Large intestine (tissue), 3 donors: ENCODE measurements around the gene ZFR. TPM values are rescaled to one million over a fixed set of nuclear protein-coding genes. Genes with fewer than 3 reads are reported as not detected.
"Not testable (repeated sequence)": the region's sequence is repeated elsewhere in the genome, so short reads cannot be mapped to it uniquely, and the experiment has no call there.

ENCODE experiments used
- DNase-seq, 2 donors: peaks; one replicate each; pipeline versions ENCODE4 v3.0.0 to v3.0.0-alpha.2; 2013
- H3K27ac ChIP-seq: one replicate; pipeline ENCODE4 v1.5.1; 2013; ENCODE audit warnings: low read length
- H3K27me3 ChIP-seq: 2 replicates; pipeline ENCODE4 v1.6.1; 2013; ENCODE audit warnings: low read length; ENCODE audit not compliant: control insufficient read depth, insufficient read depth
- H3K36me3 ChIP-seq: 2 replicates; pipeline ENCODE4 v1.6.1; 2013; ENCODE audit warnings: low read length; ENCODE audit not compliant: control insufficient read depth, insufficient read depth
- H3K4me1 ChIP-seq: one replicate; pipeline ENCODE4 v1.6.1; 2013; ENCODE audit warnings: low read length; ENCODE audit not compliant: control insufficient read depth, insufficient read depth
- H3K4me3 ChIP-seq: one replicate; pipeline ENCODE4 v1.5.1; 2013; ENCODE audit warnings: low read length
- H3K9me3 ChIP-seq: one replicate; pipeline ENCODE4 v1.6.1; 2013; ENCODE audit warnings: mild to moderate bottlenecking, low read depth, low read length, moderate library complexity; ENCODE audit not compliant: control insufficient read depth
- WGBS: methylation state at CpG from one replicate; pipeline ENCODE4 v1.1.5; 2013; ENCODE audit warnings: low lambda C conversion rate; ENCODE audit not compliant: insufficient coverage; 5-methylcytosine and 5-hydroxymethylcytosine counted together
- polyA plus RNA-seq: library from polyadenylated mRNA; unstranded; fragments of 120-200 nt; gene quantifications from one replicate; pipeline ENCODE4 v1.2.1, GENCODE V29; 2013

Gene ZFR
- polyA plus RNA-seq, 1 donor, result 75.2 TPM

DNA sequence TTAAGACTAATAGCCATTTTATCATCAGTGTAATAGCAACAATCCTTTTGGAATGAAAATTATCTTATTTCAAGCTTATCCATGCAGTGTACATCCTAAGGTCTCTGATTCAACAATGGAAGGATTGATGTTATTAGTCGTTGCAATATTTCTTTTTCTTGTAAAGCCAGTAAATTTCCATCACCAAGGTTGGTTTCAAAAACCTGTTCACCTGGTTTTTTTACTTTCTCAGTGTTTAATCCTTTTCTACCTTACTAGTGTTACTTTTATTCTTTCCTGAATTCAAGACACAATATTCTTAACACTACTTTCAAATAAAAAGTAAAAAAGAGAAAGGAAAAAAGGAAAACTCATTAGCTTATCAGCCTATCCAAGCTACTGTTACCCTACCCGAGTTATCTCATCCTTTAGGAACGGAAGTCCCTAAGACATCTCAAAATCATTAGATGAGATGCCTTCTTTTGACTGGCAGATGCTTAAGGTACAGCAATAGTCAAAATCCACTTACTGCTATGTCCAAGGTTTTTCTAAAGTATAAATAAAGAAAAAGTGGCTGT is 5.4 kb downstream of the ZFR start:
- Histone ChIP-seq H3K27me3 (no peaks in the 10 kb centered on the region), H3K36me3 (peaks cover 2% of the 10 kb centered on the region), H3K4me3 (no peak overlapping the region), H3K4me1 (peaks cover 21% of the 10 kb centered on the region), H3K27ac (no peak overlapping the region), H3K9me3 (no peaks in the 10 kb centered on the region)
- no peak for DNase-seq
- 58% methylated on average over 2 of the region's 3 CpGs for WGBS

DNA sequence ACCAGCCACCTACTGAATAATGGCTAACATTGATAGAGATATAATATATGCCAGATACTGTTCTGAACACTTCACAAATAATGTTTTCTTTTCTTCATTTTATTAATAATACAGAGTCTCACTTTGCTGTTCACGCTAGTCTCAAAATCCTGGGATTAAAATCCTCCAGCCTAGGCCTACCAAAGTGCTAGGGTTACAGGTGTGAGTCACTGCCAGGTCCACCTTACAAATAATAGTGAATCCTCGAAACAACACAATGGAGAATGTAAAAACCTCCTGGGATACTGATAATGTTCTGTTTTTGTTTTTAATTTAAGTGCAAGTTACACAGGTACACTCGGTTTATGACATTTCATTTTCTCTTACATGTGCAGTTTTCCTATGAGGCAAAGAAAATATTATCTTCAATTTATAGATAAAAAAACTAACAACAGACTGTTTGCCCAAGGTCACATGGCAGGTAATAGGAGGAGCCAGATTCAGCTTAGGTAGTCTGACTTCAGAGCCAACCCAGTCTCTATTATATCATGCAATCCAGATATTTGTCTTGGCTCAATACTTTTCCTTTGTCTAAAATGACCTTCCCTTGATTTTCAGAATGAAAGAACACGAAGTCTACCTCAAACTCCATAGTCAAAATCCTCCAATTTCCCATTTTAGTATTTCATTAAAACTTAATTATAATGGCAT is 7.8 kb downstream of the ZFR start:
- Histone ChIP-seq H3K27me3 (no peaks in the 10 kb centered on the region), H3K9me3 (no peaks in the 10 kb centered on the region), H3K36me3 (peaks cover 7% of the 10 kb centered on the region), H3K4me1 (peaks cover 13% of the 10 kb centered on the region), H3K4me3 (no peak overlapping the region), H3K27ac (peak overlapping the region; percentile 32)
- 88% methylated on average over 1 of the region's 4 CpGs for WGBS
- peak; percentile 26 to 58 for DNase-seq

DNA sequence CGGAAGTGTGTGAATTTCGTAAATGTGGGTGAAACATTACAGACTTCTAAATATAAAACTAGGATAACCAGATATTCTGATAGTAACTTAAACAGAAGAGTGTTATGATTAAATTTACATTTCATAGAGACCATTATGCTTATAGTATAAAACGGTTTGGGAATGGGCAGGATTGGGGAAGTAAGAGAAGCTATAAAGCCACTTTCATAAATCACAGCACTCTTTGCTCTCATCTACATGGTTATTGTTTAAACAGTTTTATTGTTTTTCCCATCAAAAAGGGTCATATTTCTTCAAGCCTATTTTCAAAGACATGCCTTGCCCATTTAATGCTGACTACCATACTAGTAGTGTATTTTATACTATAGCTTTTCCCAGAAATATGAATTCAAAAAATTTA is 9.2 kb downstream of the ZFR start:
- Histone ChIP-seq H3K27me3 (no peaks in the 10 kb centered on the region), H3K9me3 (no peaks in the 10 kb centered on the region), H3K36me3 (peaks cover 7% of the 10 kb centered on the region), H3K27ac (peak overlapping the region; percentile 0), H3K4me1 (peaks cover 13% of the 10 kb centered on the region), H3K4me3 (no peak overlapping the region)
- WGBS, result 51% methylated on average over 2 of the region's 3 CpGs
- peak in 1 of 2 donors; percentile 12 for DNase-seq

DNA sequence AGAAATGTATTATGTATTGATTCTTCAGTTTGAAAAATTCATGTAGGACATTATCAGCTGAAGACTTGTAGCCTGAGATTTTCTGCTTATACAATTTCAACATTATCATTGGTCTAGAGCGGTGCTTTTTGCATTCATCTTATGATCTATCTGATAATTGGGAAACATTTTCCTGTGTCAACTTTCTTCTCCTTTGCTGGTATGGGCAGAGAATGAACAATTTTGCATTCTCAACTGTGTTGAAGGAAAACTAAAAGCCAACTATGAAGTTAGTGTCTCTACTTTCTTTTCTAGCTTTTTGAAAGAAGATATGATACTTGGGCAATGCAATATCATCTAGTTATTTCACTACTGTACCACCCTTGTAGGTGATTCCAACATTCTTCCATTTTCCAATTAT is 10.3 kb downstream of the ZFR start:
- WGBS, result 83% methylated on average over 1 of the region's 1 CpG

DNA sequence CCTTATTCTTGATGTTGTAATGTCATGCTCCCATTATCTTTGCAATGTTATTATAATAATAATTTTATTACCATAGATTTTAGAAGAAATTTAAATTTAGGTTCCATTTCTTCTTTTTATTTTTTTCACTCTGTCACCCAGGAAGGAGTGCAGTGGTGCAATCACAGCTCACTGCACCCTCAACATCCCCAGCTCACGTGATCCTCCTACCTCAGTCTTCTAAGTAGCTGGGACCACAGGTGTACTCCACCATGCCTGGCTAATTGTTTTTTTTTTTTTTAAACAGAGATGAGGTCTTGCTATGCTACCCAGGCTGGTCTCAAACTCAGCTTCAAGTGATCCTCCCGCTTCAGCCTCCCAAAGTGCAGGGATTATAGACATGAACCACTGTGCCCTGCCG is 11.9 kb downstream of the ZFR start:
- Histone ChIP-seq H3K4me1 (peaks cover 13% of the 10 kb centered on the region), H3K27me3 (no peaks in the 10 kb centered on the region), H3K27ac (no peak overlapping the region), H3K36me3 (peaks cover 16% of the 10 kb centered on the region), H3K9me3 (no peaks in the 10 kb centered on the region), H3K4me3 (no peak overlapping the region)
- WGBS, result no CpG with 5 or more reads among the region's 3 CpGs
- DNase-seq, result no peak

More for the DNA sequence above, 10.3 kb downstream of the ZFR start:
- no peak for DNase-seq
- no peaks in the 10 kb centered on the region for H3K9me3 ChIP-seq
- H3K36me3 ChIP-seq, result peaks cover 9% of the 10 kb centered on the region
- H3K27me3 ChIP-seq, result no peaks in the 10 kb centered on the region
- no peak overlapping the region for H3K4me3 ChIP-seq
- H3K27ac ChIP-seq, result no peak overlapping the region
- H3K4me1 ChIP-seq, result peaks cover 13% of the 10 kb centered on the region

DNA sequence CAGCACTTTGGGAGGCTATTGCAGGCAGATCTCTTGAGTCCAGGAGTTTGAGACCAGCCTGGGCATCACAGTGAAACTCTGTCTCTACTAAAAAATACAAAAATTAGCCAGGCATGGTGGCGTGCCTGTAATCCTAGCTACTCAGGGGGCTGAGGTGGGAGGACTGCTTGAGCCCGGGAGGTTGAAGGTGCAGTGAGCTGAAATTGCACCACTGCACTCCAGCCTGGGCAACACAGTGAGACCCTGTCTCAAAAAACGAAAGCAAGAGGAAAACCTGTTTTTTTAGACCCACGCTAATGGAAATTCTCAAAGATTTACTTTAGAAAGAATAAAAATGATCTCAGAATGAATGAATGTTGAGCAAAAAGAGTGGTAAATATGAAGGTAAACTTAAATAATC is 13.7 kb downstream of the ZFR start:
- peaks cover 25% of the 10 kb centered on the region for H3K36me3 ChIP-seq
- WGBS, result 100% methylated on average over 1 of the region's 4 CpGs
- H3K27ac ChIP-seq, H3K4me3 ChIP-seq, H3K27me3 ChIP-seq, H3K9me3 ChIP-seq, H3K4me1 ChIP-seq, DNase-seq: not testable (repeated sequence)

DNA sequence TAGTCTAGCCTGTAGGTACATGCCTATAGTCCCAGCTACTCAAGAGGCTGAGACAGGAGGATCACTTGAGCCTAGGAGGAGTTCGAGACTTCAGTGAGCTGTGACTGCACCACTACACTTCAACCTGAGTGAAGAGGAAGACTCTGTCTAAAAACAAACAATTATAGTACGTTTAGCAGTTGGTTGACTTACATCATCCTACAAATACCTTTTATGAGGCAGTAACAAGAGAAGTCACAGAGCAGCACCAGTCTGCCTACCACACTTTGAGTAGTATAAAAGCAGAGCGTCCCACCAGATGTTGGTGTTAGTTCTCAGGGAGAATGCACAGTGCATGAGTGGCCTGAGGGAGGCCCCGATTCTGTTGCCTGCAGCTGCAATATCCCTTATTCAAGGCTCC is 16.1 kb downstream of the ZFR start:
- H3K4me3 ChIP-seq, result no peak overlapping the region
- no peaks in the 10 kb centered on the region for H3K27me3 ChIP-seq
- no peak overlapping the region for H3K27ac ChIP-seq
- H3K36me3 ChIP-seq, result peaks cover 28% of the 10 kb centered on the region
- no CpG with 5 or more reads among the region's 4 CpGs for WGBS
- H3K4me1 ChIP-seq, result no peaks in the 10 kb centered on the region
- no peaks in the 10 kb centered on the region for H3K9me3 ChIP-seq
- DNase-seq, result no peak

DNA sequence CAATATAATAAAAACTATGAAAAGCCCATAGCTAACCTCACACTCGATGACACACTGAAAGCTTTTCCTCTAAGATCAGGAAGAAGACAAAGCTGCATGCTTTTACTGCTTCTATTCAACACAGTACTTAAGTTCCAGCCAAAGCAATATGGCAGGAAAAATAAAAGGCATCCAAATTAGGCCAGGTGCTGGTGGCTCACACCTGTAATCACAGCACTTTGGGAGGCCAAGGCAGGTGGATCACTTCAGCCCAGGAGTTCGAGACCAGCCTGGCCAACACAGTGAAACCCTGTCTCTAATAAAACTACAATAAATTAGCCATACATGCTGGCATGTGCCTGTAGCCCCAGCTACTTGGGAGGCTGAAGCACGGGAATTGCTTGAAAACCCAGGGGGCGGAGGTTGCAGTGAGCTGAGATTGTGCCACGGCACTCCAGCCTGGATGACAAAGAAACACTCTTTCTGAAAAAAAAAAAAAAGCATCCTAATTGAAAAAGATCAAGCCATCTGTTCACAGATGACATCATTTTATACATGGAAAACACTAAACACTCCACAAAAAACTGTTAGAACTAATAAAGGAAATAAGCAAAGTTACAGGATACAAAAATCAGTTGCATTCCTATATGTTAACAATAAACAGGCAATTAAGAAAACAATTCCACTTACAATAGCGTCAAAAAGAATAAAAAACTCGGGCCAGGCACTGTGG is 17.9 kb downstream of the ZFR start:
- no peak overlapping the region for H3K27ac ChIP-seq
- H3K4me1 ChIP-seq, result no peaks in the 10 kb centered on the region
- H3K36me3 ChIP-seq, result peaks cover 27% of the 10 kb centered on the region
- no peak for DNase-seq
- H3K27me3 ChIP-seq, result no peaks in the 10 kb centered on the region
- no CpG with 5 or more reads among the region's 7 CpGs for WGBS
- no peaks in the 10 kb centered on the region for H3K9me3 ChIP-seq
- no peak overlapping the region for H3K4me3 ChIP-seq

DNA sequence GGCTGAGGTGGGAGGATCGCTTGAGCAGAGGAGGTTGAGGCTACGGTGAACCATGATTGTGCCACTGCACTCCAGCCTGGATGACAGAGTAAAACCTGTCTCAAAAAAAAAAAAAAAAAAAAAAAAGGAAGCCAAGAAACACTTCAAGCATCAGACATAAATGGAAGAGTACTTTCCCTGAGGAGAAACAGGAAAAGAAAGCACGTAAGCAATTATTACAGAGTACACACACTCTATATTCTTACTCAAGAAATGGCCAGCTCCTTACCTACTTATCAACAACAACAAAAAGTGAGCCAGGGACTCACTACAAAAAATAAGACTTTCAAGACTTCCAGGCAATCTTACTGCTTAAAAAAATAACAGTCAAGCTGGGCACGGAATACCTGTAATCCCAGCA is 21.8 kb downstream of the ZFR start:
- DNase-seq, result no peak
- Histone ChIP-seq H3K36me3 (peaks cover 24% of the 10 kb centered on the region), H3K27ac (no peak overlapping the region), H3K9me3 (no peaks in the 10 kb centered on the region), H3K27me3 (no peaks in the 10 kb centered on the region), H3K4me1 (no peaks in the 10 kb centered on the region), H3K4me3 (no peak overlapping the region)
- no CpG with 5 or more reads among the region's 4 CpGs for WGBS

DNA sequence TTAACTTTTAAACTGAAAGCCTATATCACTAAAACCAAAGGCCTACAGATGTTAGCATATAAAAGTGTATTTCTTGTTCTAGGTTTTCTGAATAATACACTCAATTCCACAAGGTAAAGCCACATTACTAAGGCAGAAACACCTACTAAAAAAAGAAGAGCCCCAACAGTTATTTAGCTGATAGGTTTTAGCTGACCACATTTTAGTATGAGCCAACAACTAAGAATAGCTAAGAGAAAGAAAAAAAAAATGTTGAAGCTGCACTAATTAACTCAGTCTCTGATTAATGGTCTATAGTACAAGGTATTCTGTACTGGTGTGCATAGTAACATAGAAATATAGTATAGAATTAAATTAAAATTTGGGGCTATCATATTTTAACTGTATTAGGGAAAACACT is 23.5 kb downstream of the ZFR start:
- Histone ChIP-seq H3K9me3 (no peaks in the 10 kb centered on the region), H3K4me1 (no peaks in the 10 kb centered on the region), H3K27ac (no peak overlapping the region), H3K4me3 (no peak overlapping the region), H3K27me3 (no peaks in the 10 kb centered on the region), H3K36me3 (peaks cover 28% of the 10 kb centered on the region)
- DNase-seq, result no peak
